ENCODE data around the gene SYT7.
"Not testable (repeated sequence)": the region's sequence is repeated elsewhere in the genome, so short reads cannot be mapped to it uniquely, and the experiment has no call there.

SYT7 gene

DNA sequence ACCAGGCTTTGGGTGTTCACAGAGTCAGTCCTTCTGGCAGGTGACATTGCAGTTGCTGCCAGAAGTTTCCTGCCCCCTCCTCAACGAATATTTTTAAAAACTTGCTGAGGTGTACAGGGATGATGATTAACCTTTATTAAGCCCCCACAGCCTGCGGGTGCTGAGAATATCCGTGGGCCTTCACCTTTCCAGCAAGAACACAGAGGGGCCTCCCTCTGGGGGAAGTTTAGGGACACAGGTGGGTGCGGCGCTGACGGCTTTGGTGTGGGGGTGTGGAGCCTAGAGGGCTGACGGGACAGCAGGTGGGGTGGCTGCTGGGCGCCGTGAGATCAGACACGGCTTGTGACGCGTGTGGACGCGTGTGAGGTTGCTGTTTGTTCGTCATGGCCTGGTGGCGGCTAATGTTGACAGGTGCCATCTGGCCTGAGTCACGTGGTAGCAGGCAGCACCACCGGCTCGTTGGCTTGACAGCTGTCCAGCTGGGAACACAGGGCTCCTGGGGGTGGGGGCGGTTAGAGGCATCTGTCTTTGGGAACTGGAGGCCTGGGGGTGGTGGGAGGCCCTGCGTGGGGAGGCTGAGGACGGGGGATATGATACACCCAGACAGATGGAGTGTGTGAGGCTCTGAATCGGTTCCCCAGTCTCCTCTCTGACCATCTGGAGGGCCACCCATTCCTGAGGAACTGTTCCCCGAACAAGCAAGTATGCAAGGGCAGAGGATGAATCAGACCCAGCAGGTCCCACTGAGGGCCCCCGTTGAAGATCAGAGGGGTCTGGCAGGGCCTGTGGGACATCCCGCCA is 84.9 kb downstream of the SYT7 start:
- DNase-seq = no peak

DNA sequence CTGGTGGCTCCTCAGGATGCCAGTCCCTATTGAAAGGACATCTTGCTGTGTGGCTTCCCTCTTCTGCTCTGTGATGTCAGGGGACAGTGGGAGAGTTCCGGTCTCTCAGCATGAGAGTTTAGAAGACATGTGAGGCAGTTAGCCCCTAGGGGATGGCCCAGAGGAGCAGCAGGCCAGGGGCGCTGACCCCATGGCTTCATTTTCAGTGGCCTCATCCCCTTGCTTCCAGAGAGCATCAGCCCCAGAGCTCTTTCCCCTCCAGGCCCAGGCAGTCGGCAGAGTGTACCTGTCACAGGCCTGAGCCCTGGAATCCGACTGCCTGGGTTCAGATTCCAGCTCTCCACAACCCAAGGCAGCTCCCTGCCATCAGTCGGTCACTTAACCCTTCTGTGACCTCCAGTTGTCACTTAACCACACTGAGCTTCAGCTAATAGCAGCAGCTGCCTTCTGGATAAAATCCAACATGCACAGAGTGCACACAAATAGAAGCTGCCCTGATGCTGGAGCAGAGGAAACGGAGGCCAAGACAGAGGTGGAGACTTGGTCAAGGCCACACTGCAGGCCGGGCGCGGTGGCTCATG is 86.4 kb downstream of the SYT7 start:
- DNase-seq = no peak

DNA sequence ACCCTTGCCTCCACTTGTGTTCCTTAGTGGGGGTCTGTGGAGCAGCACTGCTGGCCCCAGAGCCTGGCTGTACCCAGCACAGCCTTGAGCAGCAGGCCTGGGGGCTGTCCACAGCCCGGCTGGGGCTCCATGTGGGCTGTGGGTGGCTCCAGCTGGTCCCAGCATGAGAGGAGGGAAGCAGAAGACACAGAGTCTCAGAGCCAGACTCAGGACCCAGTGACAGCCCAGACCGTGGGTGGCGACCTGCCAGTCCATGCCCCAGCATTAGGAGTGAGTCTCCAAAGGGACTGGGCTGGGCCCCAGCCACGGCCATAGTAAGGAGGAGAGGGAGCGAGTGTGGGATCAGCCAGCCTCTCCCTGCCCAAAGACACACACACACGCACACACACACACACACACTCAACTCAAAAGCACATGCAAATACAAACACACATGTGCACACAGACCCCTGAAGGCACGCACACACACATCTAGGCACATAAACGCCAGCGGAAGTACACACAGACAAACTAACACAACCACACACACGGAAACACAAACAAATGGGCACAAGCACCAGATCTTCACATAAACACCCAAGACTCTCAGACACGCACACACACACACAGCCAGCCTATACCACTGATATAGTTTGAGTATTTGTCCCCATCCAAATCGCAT is 89.0 kb downstream of the SYT7 start:
- no peak for DNase-seq

DNA sequence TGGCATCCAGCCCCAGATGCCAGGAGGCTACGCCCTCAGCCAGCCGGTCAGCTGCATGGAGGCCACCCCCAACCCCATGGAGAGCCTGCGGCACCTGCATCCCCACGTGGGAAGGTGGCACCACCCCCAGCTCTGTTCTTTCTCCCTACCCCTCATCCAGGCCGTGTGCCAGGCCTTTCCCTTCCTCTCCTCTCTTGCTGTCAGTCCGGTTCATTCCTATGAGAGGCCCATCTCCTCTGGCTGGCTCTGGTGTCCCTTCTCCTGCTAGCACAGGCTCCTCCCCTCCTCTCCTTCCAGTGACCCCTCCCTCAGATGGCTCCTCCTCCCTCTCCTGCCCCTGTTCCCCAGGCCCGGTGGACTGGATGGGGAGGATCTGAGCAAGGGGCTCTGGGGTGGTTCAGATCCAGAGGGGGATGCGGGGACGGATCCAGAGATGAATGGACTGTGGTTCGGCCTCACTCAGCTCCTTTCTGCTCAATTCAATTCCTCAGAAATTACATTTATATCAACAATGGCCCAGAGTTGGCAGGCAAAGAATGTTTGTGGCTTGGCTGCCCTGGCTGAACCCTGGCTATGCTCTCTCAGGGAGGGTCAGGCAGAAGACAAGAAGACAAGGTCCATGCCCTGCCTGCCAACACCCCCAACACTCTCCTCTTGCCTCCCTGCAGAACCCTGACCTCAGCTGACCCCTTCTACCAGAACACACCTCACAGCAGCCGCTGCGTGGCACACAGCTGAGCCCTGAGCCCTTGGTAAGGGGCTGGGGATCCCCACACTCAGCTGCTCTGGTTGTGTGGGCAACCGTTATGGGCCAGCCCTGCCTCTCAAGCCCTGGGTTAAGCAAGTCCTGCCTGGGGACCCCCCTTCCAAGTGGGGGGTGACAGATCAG is 90.8 kb downstream of the SYT7 start:
- no peak for DNase-seq

DNA sequence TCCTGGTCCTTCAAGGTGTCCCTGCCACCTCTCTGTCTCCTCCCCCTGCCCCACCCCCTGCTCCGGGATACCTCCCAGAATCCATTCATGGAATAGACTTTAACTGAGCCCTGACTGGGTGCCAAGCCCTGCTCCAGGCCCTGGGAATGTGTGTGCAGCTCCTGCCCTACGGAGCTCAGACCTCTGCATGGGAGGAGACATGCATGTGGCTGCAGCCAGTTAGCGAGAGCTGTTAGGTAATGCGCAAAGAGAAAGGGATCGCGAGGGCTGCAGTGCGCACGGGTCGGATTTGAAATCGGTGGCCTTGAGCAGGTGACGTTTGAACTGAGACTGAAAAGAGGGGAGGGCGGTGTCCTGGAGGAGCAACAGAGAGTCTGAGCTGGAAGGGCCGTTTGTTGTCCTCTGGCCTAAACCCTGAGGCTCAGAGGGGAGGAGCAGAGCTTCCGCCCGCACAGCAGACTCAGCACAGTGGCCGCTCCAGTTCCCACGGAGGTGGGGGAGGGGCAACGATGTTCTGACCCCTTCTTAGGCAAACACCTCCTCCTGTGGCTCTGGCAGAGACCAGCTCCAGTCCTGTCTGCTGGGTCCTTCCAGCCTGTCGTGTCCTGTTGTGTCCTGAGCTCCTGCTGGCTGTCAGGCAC is 92.1 kb downstream of the SYT7 start:
- no peak for DNase-seq

DNA sequence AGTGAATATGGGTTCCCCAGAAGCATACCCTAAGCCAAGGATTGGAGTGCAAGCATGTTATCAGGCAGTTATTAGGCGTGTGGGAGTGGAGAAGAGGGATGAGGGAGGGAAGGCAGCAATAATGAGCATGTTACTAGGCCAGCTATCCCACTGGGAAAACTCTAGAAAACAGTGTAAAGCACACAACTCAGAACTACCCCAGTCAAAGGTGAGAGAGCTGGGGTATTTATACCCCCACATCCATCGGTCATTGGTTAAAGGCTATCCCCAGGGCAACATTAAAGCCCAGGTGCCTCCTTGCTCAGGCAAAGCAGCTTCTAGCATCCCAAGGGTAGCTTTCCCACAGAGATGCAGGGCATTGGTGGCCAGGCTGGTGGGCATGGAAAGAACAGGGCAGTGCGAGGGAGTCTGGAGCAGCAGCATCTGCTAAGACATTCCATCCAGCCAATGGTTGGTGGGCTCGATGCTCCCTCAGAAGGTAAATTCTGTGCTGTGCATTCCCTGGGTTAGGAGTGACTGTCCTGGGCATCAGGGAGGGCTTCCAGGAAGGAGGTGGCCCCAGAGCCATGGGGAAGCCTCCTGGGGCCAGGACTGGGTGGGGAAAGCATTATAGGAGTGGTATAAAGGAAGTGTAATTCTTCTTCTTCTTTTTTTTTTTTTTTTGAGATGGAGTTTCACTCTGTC is 93.4 kb downstream of the SYT7 start:
- DNase-seq = no peak

DNA sequence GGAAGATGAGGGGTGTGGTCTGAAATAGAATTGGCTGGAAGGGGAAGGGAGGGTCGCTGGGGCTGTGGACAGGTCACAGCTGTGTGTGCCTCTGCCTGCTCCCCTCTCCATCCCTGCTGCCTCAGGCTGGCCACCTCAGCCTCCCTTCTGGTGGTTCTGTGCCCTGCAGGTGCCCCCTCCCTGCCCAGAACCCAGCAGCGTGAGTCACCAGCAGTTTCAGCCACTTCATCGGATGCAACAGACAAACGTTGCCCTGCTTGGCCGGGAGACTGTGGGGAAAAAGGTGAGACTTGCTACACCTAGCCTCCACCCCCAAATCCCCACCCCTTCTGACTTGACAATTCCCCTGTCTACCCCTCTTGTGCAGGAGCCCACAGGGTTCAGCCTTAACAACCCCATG is 94.1 kb downstream of the SYT7 start:
- DNase-seq = no peak

DNA sequence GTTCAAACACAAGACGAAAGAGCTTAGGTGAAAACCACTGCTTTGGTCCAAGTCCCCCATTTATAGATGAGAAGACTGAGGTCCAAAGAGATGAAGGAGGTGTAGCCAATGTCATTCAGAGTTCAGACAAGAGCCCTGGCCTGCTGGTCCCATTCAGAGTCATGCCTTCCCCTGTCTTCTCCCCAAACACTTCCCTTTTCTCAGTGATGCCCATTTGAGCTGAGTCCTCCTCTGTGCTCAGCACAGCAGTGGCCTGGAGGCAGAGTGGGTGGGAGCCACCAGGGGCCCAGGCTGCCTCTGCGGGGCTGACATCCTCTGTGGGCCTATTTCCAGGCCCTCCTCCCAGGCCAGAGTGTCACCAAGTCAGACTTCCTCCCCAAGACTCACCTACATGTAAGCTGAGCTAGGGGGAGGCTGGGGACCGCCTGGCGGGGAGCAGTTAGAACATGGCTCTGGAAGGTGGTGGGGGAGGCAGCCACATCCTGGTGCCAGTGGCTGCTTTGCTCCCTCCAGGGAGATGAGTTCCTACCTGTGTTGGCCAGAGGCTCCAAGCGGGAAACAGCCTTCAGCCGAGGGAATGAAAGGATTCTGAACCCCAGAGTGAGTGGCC is 94.8 kb downstream of the SYT7 start:
- DNase-seq = no peak

DNA sequence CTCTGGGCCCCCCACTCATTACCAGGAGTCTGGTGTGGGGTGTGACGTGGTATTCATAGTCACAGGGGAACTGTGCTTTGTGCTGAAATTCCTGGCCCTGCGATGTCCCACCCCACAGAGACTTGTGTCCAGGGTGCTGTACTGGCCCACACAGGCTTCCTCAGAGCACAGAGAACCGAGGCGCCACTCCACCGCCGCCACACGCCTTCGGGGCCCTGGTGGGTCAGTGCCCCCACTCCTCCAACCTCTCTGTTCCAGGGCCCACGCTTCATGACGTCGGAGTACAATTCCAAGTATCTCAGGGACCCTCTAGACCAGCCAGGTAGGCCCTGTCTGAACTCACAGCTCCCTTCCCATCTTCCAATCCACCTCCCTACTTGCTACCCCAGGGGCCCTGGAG is 95.8 kb downstream of the SYT7 start:
- DNase-seq = no peak

DNA sequence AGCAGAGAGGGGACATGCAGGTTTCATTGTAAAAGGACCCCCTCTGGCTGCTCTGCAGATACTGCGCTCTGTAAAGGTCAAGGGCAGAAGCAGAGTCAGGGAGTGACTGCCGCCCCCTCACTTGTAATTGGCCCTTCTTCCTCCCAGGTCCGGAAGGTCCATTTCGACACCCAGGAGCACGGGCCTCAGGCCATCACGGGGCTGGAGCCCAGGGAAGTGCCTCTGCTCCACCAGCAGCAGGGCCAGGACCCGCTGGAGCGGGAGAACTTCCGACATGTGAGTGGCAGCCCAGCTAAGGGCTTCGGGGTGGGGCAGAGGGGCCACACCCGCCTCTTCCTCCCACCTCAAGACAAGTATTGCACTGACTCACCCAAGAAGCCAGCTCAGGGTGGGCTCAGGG is 96.3 kb downstream of the SYT7 start:
- DNase-seq = no peak

DNA sequence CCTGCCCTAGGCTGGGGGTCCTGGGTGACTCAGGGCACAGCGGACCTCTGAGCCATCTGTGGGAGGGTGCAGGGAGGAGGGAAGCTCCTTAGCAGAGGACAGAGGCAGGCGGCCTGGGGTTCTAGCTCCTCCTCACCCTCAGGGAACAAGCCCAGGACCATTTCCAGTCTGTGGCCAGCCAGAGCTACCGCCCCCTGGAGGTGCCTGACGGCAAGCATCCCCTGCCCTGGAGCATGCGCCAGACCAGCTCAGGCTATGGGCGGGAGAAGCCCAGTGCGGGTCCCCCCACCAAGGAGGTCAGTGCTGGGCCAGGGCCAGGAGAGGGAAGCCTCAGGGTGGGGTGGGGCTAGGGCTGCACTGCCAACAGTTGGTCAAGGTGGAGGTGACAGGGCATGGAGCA is 98.4 kb downstream of the SYT7 start:
- no peak for DNase-seq

DNA sequence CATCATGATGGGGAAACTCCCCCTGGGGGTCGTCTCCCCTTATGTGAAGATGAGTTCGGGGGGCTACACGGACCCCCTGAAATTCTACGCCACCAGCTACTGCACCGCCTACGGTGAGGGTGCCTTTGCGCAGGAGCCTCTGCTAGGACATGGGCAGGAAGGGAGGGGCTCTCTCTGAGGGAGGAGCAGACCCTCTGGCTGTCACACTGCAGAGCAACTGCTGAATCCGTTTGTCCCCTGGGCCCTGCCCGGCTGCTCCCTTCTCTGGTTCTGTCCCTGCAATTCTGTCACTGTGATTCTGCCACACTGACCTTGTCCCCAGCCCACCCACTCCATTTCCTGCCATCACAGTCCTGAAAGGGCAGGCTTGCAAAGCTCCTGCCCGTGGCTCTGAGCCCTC is 99.1 kb downstream of the SYT7 start:
- DNase-seq = no peak

DNA sequence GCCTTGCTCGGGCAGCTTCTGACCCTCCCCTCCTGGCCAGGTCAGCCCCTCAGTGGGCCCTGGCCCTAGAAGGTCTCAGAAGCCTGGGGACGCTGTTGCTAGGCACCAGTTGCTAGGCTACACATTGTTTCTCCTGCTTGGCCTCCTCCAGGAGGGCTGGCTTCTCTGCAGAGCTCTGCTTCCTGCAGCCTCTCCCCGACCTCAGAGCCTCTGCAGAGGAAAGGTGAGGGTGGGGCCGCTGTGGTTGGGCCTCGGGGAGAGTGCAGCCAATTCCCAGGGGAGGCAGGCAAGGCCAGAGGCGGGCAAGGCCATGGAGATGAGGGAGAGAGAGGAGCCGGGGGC is 99.9 kb downstream of the SYT7 start:
- DNase-seq = no peak

DNA sequence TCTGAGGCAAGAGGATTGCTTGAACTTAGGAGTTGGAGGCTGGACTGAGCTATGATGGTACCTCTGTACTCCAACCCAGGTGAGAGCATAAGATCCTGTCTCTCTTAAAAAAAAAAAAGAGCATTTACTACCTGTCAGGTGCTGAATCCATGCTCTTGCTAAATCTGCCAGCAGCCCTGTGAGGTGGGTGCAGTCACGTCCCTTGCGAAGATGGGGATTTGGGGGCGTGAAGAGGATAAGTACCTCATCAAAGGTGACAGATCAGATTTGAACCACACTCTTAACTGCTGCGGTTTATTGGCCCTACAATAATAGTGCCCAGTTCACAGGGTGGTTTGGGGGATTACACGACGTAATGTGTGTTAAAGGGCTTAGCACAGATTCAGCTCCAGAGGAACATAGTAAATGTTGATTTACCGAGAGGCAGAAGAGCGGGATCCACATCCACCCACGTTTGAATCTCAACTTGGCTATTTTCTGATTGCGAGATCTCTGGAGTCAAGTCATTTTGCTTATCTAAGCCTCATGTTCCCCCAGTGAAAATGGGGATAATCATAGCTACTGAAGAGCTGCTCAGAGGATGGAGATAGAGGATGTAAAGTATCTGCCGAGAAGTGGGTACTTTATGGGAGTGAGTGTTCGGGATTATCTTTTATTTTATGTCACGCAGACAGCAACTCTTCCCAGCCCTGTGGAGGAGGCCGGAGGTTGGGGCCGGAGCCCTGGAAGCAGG is 100.4 kb downstream of the SYT7 start:
- no peak for DNase-seq

DNA sequence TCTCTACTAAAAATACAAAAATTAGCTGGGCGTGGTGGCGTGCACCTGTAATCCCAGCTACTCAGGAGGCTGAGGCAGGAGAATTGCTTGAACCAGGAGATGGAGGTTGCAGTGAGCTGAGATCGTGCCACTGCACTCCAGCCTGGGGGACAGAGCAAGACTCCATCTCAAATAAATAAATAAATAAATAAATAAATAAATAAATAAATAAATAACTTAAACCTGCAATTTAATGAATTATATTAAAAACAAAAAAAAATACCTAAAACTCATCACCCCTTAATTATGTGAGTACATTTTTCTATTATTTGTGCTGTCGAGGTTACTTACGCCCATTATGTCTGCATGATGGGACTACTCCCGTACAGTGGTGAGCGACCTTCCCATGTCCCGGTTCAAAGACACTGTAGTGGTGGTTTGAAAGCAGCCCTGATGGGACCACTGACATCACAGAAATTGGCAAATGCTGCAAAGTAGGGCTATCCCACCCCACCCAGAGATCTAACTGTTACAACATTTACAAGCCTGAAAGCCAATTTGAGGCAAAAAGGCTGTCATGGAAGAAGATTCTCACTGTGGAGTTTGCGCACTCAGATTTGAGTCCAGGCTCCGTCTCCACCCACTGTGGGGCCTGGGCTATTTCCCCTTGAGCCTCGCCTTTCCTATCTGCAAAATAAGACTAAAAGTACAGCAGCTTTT is 101.4 kb downstream of the SYT7 start:
- not testable (repeated sequence) for DNase-seq

DNA sequence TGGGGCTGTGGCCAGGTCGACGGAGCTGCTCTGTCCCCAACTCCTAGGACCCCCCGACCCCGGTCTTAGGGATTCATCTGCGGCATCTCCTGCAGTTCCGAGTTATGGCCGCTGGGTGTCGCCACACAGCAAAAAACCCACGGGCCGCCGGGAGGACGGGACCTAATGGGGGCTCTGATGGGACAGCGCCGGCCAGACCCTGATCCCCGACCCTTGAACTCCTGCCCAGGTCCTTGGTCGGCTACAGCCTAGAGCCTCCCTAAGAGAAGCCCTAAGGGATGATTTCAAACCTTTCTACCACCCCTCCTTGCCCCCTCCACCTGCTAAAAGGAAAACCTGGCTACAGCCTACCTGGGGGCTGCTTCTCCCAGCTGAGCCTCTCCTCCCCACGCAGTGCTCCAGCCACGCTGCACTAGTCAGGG is 103.1 kb downstream of the SYT7 start:
- no peak for DNase-seq

DNA sequence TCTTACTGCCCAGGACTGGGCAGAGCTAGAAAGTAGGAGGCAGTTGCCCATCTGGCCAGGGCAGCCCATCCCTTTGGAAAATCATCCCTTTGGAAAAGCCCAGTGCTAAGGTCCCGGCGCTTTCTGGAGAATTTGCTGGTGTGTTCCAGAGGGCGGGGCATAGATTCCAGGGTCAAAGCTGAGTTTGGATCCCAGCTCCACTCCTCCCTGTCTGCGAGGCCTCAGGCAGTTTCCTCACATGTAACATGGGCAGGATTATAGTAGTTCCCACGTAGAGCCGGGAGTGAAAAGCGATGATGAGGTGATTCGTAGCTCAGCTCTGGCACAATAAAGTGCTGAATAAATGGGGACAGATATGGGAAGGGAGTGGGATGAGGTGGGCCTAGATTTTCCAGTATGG is 103.8 kb downstream of the SYT7 start:
- DNase-seq = no peak

DNA sequence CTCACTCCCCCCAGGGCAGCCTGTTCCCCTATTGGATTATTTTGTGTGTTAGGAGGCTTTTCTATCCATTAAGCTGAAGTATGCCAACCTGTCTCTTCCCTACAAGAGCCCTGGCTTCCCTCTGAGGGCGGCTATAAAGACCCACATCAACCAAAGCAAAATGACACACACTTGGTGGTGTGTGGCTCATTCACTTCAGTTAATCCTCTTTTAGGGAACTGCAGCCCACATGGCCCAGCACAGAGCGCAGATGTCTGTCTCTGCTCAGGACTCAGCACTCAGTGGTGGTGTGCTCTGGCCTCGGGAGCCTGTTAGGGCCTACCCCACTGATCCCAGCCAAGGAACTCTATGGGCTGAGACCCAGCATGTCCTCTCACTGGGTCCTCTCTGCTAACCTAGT is 104.5 kb downstream of the SYT7 start:
- no peak for DNase-seq

DNA sequence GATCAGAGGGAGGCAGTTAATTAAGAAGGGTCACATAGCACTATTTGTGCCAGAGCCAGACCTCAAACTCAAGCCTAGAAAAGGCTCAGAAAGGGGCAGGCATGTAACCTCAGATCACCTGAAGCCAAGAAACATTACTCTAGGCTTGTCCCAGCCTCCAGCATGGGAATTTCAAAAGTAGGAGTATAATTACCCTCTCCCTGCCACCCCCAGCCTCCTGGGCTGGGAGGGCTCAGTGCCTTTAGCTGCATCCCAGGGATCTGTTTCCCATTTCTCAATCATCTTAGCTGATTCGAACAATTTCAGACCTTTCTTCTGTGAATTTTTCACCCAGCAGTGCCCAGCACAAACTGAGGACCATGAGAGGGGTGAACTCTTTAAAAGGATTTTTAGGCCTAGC is 105.4 kb downstream of the SYT7 start:
- no peak for DNase-seq

DNA sequence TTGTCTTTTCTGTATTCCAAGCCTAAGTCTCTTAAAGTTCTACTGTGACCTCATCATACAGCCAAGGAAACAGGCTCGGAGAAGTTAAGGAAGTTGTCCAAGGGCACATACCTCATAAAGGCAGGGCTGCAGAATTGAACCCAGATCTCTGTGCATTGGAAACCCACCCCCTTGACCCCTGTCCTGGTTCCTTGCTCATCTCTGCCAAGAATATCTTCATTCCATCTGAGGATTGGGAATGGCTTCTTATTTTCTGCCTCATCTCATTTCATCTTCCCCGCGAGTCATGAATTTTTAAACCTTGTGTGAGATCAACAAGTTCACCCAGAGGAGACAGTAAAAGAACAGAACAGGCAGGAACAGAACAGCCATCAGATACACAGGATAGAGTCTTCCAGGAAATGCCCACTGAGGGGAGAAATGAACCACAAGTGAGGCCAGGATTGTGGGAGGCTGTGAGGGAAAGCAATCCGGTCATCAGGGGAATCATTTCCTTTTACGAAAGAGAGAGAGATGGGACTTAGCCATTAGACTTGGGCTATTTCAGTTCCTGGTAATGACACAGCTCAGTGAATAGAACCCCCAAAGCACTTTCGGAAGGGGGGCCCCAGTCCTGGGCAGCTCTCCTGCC is 106.7 kb downstream of the SYT7 start:
- DNase-seq = no peak
